ENCODE measurements around the gene CXCL12. TPM values are rescaled to one million over a fixed set of nuclear protein-coding genes. Genes with fewer than 3 reads are reported as not detected.

Gene CXCL12
- total RNA-seq, 1 donor from 2014 or later = 23.7 TPM

DNA sequence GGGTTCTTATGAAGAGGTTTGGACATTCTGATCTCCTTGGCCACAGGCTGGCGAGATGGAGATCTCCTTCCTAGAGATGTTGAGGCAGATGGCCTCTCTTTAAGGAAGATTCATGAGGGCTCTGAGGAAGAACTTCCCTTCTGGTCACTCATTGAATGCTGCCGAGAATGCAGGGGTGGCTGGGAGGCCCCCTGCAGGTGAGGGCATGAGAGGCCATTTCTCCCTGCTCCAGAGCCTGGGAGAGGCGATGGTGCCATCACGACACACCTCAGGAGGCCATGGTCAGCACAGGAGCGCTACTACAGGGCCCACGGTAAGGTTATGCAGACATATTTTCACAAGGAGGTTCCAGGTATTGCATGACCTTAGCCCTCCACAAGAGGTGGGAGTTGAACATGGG is 40.2 kb downstream of the CXCL12 start:
- H3K27me3 ChIP-seq (ENCODE audit: insufficient read depth, low read length) = peaks cover 14% of the 10 kb centered on the region
- no peak overlapping the region for H2AFZ ChIP-seq (ENCODE audit: low read depth, low read length)
- no peaks in the 10 kb centered on the region for H3K9me3 Mint-ChIP-seq (ENCODE audit: unreplicated experiment)
- no peaks in the 10 kb centered on the region for H3K4me1 Mint-ChIP-seq (ENCODE audit: low read depth, unreplicated experiment)
- no peaks in the 10 kb centered on the region for H4K20me1 ChIP-seq (ENCODE audit: insufficient read depth, low read length)
- no peaks in the 10 kb centered on the region for H3K36me3 Mint-ChIP-seq (ENCODE audit: low read depth, unreplicated experiment)
- TF ChIP-seq, protein P1, sequence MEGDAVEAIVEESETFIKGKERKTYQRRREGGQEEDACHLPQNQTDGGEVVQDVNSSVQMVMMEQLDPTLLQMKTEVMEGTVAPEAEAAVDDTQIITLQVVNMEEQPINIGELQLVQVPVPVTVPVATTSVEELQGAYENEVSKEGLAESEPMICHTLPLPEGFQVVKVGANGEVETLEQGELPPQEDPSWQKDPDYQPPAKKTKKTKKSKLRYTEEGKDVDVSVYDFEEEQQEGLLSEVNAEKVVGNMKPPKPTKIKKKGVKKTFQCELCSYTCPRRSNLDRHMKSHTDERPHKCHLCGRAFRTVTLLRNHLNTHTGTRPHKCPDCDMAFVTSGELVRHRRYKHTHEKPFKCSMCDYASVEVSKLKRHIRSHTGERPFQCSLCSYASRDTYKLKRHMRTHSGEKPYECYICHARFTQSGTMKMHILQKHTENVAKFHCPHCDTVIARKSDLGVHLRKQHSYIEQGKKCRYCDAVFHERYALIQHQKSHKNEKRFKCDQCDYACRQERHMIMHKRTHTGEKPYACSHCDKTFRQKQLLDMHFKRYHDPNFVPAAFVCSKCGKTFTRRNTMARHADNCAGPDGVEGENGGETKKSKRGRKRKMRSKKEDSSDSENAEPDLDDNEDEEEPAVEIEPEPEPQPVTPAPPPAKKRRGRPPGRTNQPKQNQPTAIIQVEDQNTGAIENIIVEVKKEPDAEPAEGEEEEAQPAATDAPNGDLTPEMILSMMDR (IDR thresholded peaks at IDR 0.05; ENCODE audit: insufficient read depth, low read depth, low read length) = no peak
- no peak for TF ChIP-seq EZH2 (IDR thresholded peaks at IDR 0.05; ENCODE audit: insufficient read depth, low read length)
- no peaks in the 10 kb centered on the region for H3K79me2 ChIP-seq (ENCODE audit: insufficient read depth, low read length)
- DNase-seq (ENCODE audit: low read depth) (no peak), FAIRE-seq (no peak)
- no peak overlapping the region for H3K27ac Mint-ChIP-seq (ENCODE audit: unreplicated experiment)
- no peaks in the 10 kb centered on the region for H3K4me1 ChIP-seq (ENCODE audit: insufficient read depth, low read length)
- no peak overlapping the region for H3K9ac ChIP-seq (ENCODE audit: low read length)
- H3K27ac ChIP-seq (ENCODE audit: low read depth, low read length) = no peak overlapping the region
- H3K36me3 ChIP-seq (ENCODE audit: insufficient read depth, low read length) = no peaks in the 10 kb centered on the region
- no peaks in the 10 kb centered on the region for H3K9me3 ChIP-seq (ENCODE audit: insufficient read depth, low read depth, low read length)
- no peak overlapping the region for H3K4me2 ChIP-seq (ENCODE audit: low read length)
- no peak overlapping the region for H3K4me3 Mint-ChIP-seq (ENCODE audit: unreplicated experiment)
- no peak overlapping the region for H3K4me3 ChIP-seq (ENCODE audit: insufficient read depth, low read depth, low read length)
- peaks cover 48% of the 10 kb centered on the region for H3K27me3 Mint-ChIP-seq (ENCODE audit: low read depth, unreplicated experiment)

DNA sequence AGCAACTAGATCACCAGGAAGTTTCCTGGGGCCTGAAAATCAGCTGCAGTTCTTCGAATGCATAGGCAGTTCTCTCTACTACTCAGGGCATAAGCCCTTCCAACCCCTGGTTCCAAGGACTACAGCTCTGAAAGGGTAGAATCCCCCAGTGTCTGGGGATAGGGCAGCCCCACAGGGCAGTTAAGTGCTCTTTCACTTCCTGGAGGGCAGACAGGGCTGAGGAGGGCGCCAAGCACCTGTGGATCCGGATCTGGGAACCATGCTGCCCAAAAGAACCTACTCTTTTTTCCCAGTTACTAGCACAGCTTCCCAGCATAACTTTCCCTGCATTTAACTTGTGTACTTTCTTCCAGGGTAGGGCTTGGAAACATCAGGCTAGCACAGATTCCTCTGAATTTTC is 41.1 kb downstream of the CXCL12 start:
- no peaks in the 10 kb centered on the region for H3K36me3 Mint-ChIP-seq (ENCODE audit: low read depth, unreplicated experiment)
- H3K79me2 ChIP-seq (ENCODE audit: insufficient read depth, low read length) = no peaks in the 10 kb centered on the region
- FAIRE-seq (no peak), DNase-seq (ENCODE audit: low read depth) (no peak)
- H3K4me1 ChIP-seq (ENCODE audit: insufficient read depth, low read length) = no peaks in the 10 kb centered on the region
- H2AFZ ChIP-seq (ENCODE audit: low read depth, low read length) = no peak overlapping the region
- H3K27ac Mint-ChIP-seq (ENCODE audit: unreplicated experiment) = no peak overlapping the region
- no peaks in the 10 kb centered on the region for H3K9me3 ChIP-seq (ENCODE audit: insufficient read depth, low read depth, low read length)
- H4K20me1 ChIP-seq (ENCODE audit: insufficient read depth, low read length) = no peaks in the 10 kb centered on the region
- TF ChIP-seq, protein P1 (IDR thresholded peaks at IDR 0.05; ENCODE audit: insufficient read depth, low read depth, low read length) = no peak
- no peak for TF ChIP-seq EZH2 (IDR thresholded peaks at IDR 0.05; ENCODE audit: insufficient read depth, low read length)
- H3K4me2 ChIP-seq (ENCODE audit: low read length) = no peak overlapping the region
- no peaks in the 10 kb centered on the region for H3K4me1 Mint-ChIP-seq (ENCODE audit: low read depth, unreplicated experiment)
- no peaks in the 10 kb centered on the region for H3K36me3 ChIP-seq (ENCODE audit: insufficient read depth, low read length)
- H3K27me3 Mint-ChIP-seq (ENCODE audit: low read depth, unreplicated experiment) = peaks cover 47% of the 10 kb centered on the region
- no peak overlapping the region for H3K9ac ChIP-seq (ENCODE audit: low read length)
- no peak overlapping the region for H3K4me3 ChIP-seq (ENCODE audit: insufficient read depth, low read depth, low read length)
- no peak overlapping the region for H3K27ac ChIP-seq (ENCODE audit: low read depth, low read length)
- H3K4me3 Mint-ChIP-seq (ENCODE audit: unreplicated experiment) = no peak overlapping the region
- peaks cover 19% of the 10 kb centered on the region for H3K27me3 ChIP-seq (ENCODE audit: insufficient read depth, low read length)
- H3K9me3 Mint-ChIP-seq (ENCODE audit: unreplicated experiment) = no peaks in the 10 kb centered on the region

DNA sequence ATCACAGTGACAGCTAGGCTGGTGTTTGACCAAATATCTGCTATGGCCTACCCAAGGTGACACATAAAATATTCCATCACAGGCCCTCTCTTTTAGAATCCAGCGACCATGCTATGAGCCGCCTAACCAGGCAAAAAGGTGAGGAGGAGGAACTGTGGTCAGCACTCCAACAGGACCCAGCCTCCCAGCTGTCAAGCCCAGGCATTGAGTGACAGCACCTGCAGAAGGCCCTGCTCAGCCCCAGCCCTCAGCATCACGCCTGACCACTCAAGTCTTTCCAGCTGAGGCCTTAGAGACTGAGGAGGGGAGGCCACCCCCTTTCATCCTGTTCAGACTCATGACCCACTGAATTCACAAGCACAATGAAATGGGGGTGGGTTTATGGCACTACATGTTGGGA is 43.0 kb downstream of the CXCL12 start:
- DNase-seq (ENCODE audit: low read depth) = no peak
- no peaks in the 10 kb centered on the region for H3K36me3 ChIP-seq (ENCODE audit: insufficient read depth, low read length)
- Mint-ChIP-seq H3K4me3 (ENCODE audit: unreplicated experiment) (no peak overlapping the region), H3K36me3 (ENCODE audit: low read depth, unreplicated experiment) (no peaks in the 10 kb centered on the region), H3K27ac (ENCODE audit: unreplicated experiment) (no peak overlapping the region), H3K4me1 (ENCODE audit: low read depth, unreplicated experiment) (no peaks in the 10 kb centered on the region), H3K9me3 (ENCODE audit: unreplicated experiment) (peaks cover 2% of the 10 kb centered on the region), H3K27me3 (ENCODE audit: low read depth, unreplicated experiment) (peaks cover 37% of the 10 kb centered on the region)
- H3K4me1 ChIP-seq (ENCODE audit: insufficient read depth, low read length) = no peaks in the 10 kb centered on the region
- H3K9ac ChIP-seq (ENCODE audit: low read length) = no peak overlapping the region
- no peak overlapping the region for H2AFZ ChIP-seq (ENCODE audit: low read depth, low read length)
- no peak overlapping the region for H3K4me3 ChIP-seq (ENCODE audit: insufficient read depth, low read depth, low read length)
- H3K79me2 ChIP-seq (ENCODE audit: insufficient read depth, low read length) = no peaks in the 10 kb centered on the region
- peaks cover 19% of the 10 kb centered on the region for H3K27me3 ChIP-seq (ENCODE audit: insufficient read depth, low read length)
- H3K9me3 ChIP-seq (ENCODE audit: insufficient read depth, low read depth, low read length) = no peaks in the 10 kb centered on the region
- no peak overlapping the region for H3K27ac ChIP-seq (ENCODE audit: low read depth, low read length)
- TF ChIP-seq, protein P1 (IDR thresholded peaks at IDR 0.05; ENCODE audit: insufficient read depth, low read depth, low read length) = no peak
- no peak for TF ChIP-seq EZH2 (IDR thresholded peaks at IDR 0.05; ENCODE audit: insufficient read depth, low read length)
- H4K20me1 ChIP-seq (ENCODE audit: insufficient read depth, low read length) = no peaks in the 10 kb centered on the region
- no peak overlapping the region for H3K4me2 ChIP-seq (ENCODE audit: low read length)
- FAIRE-seq = no peak
